ENCODE data around the gene SAMSN1. TPM values are rescaled to one million over a fixed set of nuclear protein-coding genes. Genes with fewer than 3 reads are reported as not detected.

The SAMSN1 gene
- total and polyA plus RNA-seq, 2 of the 8 experiments (the other 6 are each of a cell fraction or from before 2014, with no cell fraction given) = 0.50 to 3.0 TPM

- no peak overlapping the region for H2AK5ac ChIP-seq (ENCODE audit: low read depth, low read length)
- H3K4me2 ChIP-seq (ENCODE audit: insufficient read depth in 1 of 2, low read depth in 2 of 2, low read length in 2 of 2) = no peak overlapping the region
- no peaks in the 10 kb centered on the region for H3K9me3 ChIP-seq (ENCODE audit: insufficient read depth in 2 of 2, low read depth in 1 of 2, low read length in 1 of 2)
- H3K9ac ChIP-seq (replicated peaks in 1 of 4; ENCODE audit: extremely low read depth in 1 of 4, low read depth in 3 of 4, low read length in 3 of 4) = no peak overlapping the region
- ChIA-PET CTCF (ENCODE audit: partially characterized antibody) (no interaction called here), POLR2A (ENCODE audit: partially characterized antibody) (no interaction called here)
- H4K5ac ChIP-seq (ENCODE audit: insufficient read length, low read depth, low read length) = no peak overlapping the region
- no peak overlapping the region for H2BK15ac ChIP-seq (ENCODE audit: low read length)
- H2BK12ac ChIP-seq (ENCODE audit: low read depth, low read length) = no peak overlapping the region
- H4K8ac ChIP-seq (ENCODE audit: extremely low read depth, insufficient read depth, low read length) = no peak overlapping the region
- H4K91ac ChIP-seq (replicated peaks; ENCODE audit: insufficient read length, low read length) = no peak overlapping the region
- no peaks in the 10 kb centered on the region for H3K79me2 ChIP-seq (ENCODE audit: control insufficient read depth in 1 of 2, insufficient read depth in 2 of 2, low read length in 2 of 2)
- DNase-seq (ENCODE audit: low read depth in 1 of 2, low spot score in 2 of 2) = no peak
- H2BK5ac ChIP-seq (ENCODE audit: low read depth, low read length) = no peak overlapping the region
- FAIRE-seq = no peak
- no peak overlapping the region for H3K14ac ChIP-seq (ENCODE audit: insufficient read length)
- H3K79me1 ChIP-seq (ENCODE audit: low read depth, low read length) = no peaks in the 10 kb centered on the region
- no peak overlapping the region for H3K4me3 ChIP-seq (ENCODE audit: extremely low read depth in 1 of 4, insufficient read depth in 2 of 4, low read depth in 3 of 4, low read length in 4 of 4)
- no peak overlapping the region for H3K23ac ChIP-seq (ENCODE audit: insufficient read length)
- no peak overlapping the region for H3K27ac ChIP-seq (ENCODE audit: low read depth, low read length)
- WGBS, 2 experiments (ENCODE audit: extremely low coverage in 1 of 2, insufficient coverage in 1 of 2, insufficient read length in 1 of 2, insufficient replicate concordance in 2 of 2, low coverage in 1 of 2, low lambda C conversion rate in 2 of 2, missing lambda C conversion rate in 1 of 2) = 96% methylated on average over 1 of the region's 1 CpG; no CpG with 5 or more reads in 1 of the 2 experiments
- no peak overlapping the region for H3K18ac ChIP-seq (ENCODE audit: extremely low read depth, low read length)
- H2BK20ac ChIP-seq (ENCODE audit: low read length) = no peak overlapping the region
- no peak overlapping the region for H2BK120ac ChIP-seq (replicated peaks; ENCODE audit: low read depth, low read length)
- no peaks in the 10 kb centered on the region for H3K23me2 ChIP-seq (ENCODE audit: low read depth, low read length)
- no peaks in the 10 kb centered on the region for H4K20me1 ChIP-seq (replicated peaks in 1 of 2; ENCODE audit: control insufficient read depth in 1 of 2, insufficient read depth in 2 of 2, low read length in 2 of 2)
- H3K36me3 ChIP-seq (ENCODE audit: control insufficient read depth in 2 of 4, insufficient read depth in 4 of 4, low read length in 3 of 4) = no peaks in the 10 kb centered on the region
- peaks cover 0 to 5% (median 2%) of the 10 kb centered on the region in 4 experiments; a peak in 2 of 7 replicates for H3K4me1 ChIP-seq (replicated peaks in 1 of 4; ENCODE audit: control insufficient read depth in 3 of 4, insufficient read depth in 4 of 4, low read length in 3 of 4)
- no peaks in the 10 kb centered on the region for H3K27me3 ChIP-seq (replicated peaks in 1 of 4; ENCODE audit: control insufficient read depth in 3 of 4, extremely low read depth in 1 of 4, insufficient read depth in 3 of 4, low read length in 3 of 4)
- H2AFZ ChIP-seq (ENCODE audit: low read length) = no peak overlapping the region
- no peak overlapping the region for H3K56ac ChIP-seq (replicated peaks; ENCODE audit: insufficient read length, low read depth, low read length)
- no peak overlapping the region for H3K4ac ChIP-seq (replicated peaks; ENCODE audit: insufficient read length, low read depth, low read length)
- no peak for TF ChIP-seq JUN (IDR thresholded peaks at IDR 0.05; ENCODE audit: low read depth, low read length)
- no peak for TF ChIP-seq CREB1 (IDR thresholded peaks at IDR 0.05)
- TF ChIP-seq JUND (IDR thresholded peaks at IDR 0.05; ENCODE audit: low read length) = no peak
- TF ChIP-seq, protein P1, sequence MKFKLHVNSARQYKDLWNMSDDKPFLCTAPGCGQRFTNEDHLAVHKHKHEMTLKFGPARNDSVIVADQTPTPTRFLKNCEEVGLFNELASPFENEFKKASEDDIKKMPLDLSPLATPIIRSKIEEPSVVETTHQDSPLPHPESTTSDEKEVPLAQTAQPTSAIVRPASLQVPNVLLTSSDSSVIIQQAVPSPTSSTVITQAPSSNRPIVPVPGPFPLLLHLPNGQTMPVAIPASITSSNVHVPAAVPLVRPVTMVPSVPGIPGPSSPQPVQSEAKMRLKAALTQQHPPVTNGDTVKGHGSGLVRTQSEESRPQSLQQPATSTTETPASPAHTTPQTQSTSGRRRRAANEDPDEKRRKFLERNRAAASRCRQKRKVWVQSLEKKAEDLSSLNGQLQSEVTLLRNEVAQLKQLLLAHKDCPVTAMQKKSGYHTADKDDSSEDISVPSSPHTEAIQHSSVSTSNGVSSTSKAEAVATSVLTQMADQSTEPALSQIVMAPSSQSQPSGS (IDR thresholded peaks at IDR 0.05; ENCODE audit: low read length) = no peak
- TF ChIP-seq CBX8 (IDR thresholded peaks at IDR 0.05; ENCODE audit: borderline replicate concordance, low read depth, low read length) = no peak
- TF ChIP-seq GABPA (IDR thresholded peaks at IDR 0.05; ENCODE audit: borderline replicate concordance, insufficient read depth, low read length) = no peak
- no peak for TF ChIP-seq GTF2F1 (IDR thresholded peaks at IDR 0.05; ENCODE audit: borderline replicate concordance, low read depth, low read length)
- TF ChIP-seq HDAC2 (IDR thresholded peaks at IDR 0.05; ENCODE audit: borderline replicate concordance in 1 of 2, low read depth in 2 of 2, low read length in 2 of 2) = no peak
- no peak for TF ChIP-seq CTCF (IDR thresholded peaks at IDR 0.05; ENCODE audit: control extremely low read depth in 1 of 3, insufficient read depth in 1 of 3, low read depth in 1 of 3, low read length in 3 of 3)
These were observed 27.1 kb downstream of the SAMSN1 start for GRCh38 chr21:14519000-14519399.

Data from H1 (cell line).